ENCODE data around the gene POLDIP3.

- TF ChIP-seq CTCF (IDR thresholded peaks at IDR 0.05; ENCODE audit: low read length) (no peak), EZH2 (optimal IDR thresholded peaks at IDR 0.05; ENCODE audit: low read depth, low read length) (no peak), EZH2phosphoT487 (IDR thresholded peaks at IDR 0.05; ENCODE audit: low read length) (no peak)
Measured at GRCh38 chr22:42623301-42623751, 8.6 kb upstream of the POLDIP3 start.

Data from MM.1S (cell line).